ENCODE data around the gene ZBTB42. TPM values are rescaled to one million over a fixed set of nuclear protein-coding genes. Genes with fewer than 3 reads are reported as not detected.

ZBTB42 gene
- total RNA-seq, 1 donor = 4.3 TPM

GRCh38 chr14:104754213-104754851, 46.6 kb upstream of the ZBTB42 start:
- peak overlapping the region; percentile 92 for H3K4me3 ChIP-seq (ENCODE audit: low read depth, low read length)
- DNase-seq (ENCODE audit: low read depth) = no peak
- TF ChIP-seq, protein P1, sequence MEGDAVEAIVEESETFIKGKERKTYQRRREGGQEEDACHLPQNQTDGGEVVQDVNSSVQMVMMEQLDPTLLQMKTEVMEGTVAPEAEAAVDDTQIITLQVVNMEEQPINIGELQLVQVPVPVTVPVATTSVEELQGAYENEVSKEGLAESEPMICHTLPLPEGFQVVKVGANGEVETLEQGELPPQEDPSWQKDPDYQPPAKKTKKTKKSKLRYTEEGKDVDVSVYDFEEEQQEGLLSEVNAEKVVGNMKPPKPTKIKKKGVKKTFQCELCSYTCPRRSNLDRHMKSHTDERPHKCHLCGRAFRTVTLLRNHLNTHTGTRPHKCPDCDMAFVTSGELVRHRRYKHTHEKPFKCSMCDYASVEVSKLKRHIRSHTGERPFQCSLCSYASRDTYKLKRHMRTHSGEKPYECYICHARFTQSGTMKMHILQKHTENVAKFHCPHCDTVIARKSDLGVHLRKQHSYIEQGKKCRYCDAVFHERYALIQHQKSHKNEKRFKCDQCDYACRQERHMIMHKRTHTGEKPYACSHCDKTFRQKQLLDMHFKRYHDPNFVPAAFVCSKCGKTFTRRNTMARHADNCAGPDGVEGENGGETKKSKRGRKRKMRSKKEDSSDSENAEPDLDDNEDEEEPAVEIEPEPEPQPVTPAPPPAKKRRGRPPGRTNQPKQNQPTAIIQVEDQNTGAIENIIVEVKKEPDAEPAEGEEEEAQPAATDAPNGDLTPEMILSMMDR (IDR thresholded peaks at IDR 0.05; ENCODE audit: insufficient read depth, low read depth, low read length) = no peak

- H3K4me3 ChIP-seq (ENCODE audit: low read depth, low read length) = no peak overlapping the region
- no peak for DNase-seq (ENCODE audit: low read depth)
- TF ChIP-seq, protein P1 (IDR thresholded peaks at IDR 0.05; ENCODE audit: insufficient read depth, low read depth, low read length) = no peak
Measured at GRCh38 chr14:104755621-104756020, 45.3 kb upstream of the ZBTB42 start.

- H3K4me3 ChIP-seq (ENCODE audit: low read depth, low read length) = no peak overlapping the region
- DNase-seq (ENCODE audit: low read depth) = no peak
- TF ChIP-seq, protein P1 (IDR thresholded peaks at IDR 0.05; ENCODE audit: insufficient read depth, low read depth, low read length) = no peak
Measured at GRCh38 chr14:104756477-104757237, 44.2 kb upstream of the ZBTB42 start.

DNA sequence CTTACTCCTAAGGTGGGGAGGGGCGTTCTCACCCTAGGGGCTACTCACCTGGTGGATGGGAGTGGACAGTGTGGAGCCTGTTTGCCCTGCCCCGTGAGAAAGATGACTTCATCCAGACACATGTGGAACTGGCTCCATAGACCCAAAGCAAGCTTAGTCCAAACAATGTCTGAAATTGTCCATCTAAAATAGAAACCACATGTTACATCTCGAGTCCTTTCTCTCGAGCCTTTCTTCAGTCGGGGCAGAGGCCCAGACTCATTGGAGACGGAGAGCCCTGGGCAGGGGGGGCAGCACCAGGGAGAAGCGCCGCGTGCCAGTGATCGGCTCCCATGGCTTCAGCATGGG, 43.7 kb upstream of the ZBTB42 start:
- TF ChIP-seq, protein P1 (IDR thresholded peaks at IDR 0.05; ENCODE audit: insufficient read depth, low read depth, low read length) = no peak
- DNase-seq (ENCODE audit: low read depth) = no peak
- no peak overlapping the region for H3K4me3 ChIP-seq (ENCODE audit: low read depth, low read length)

DNA sequence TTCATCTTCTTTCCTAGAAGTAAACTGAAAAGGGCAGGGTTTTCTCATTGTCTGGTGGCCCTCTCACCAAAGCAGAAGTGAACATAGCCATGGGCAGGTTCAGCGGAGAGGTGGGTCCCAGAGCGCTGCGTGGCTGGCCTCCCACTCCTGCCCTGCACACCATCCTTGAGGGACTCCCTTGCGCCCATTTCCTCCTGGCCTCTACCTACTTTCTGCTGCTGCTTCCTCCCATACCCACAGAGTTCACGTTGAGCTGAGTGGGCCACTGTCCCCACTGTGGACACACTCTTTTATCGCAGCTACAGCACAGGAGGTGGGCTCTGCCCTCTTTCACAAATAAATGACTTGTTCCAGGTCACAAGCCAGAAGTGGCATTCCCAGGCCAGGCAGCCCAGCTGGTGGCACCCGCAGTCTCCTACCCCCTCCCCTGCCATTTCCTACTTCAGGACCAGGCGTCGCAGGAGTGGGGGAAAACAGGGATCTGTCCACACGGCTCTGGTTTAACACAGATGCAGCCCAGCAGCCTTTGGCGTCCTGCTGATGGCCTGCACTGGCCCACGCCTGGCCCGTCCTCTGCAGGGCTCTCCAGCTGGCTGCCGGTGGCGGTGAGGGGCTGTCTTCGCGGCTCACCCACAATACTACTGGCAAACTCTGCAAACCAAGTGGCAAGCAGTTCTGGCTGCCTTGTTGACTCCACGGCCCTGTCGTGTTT, 43.1 kb upstream of the ZBTB42 start:
- no peak for DNase-seq (ENCODE audit: low read depth)
- H3K4me3 ChIP-seq (ENCODE audit: low read depth, low read length) = no peak overlapping the region
- TF ChIP-seq, protein P1 (IDR thresholded peaks at IDR 0.05; ENCODE audit: insufficient read depth, low read depth, low read length) = no peak

- TF ChIP-seq, protein P1 (IDR thresholded peaks at IDR 0.05; ENCODE audit: insufficient read depth, low read depth, low read length) = no peak
- H3K4me3 ChIP-seq (ENCODE audit: low read depth, low read length) = no peak overlapping the region
- no peak for DNase-seq (ENCODE audit: low read depth)
Measured at GRCh38 chr14:104758981-104759969, 41.6 kb upstream of the ZBTB42 start.
